NCI-H82 treated with DMSO at 0.1 percent for 48 hours (cell line): Measurements from ENCODE around the gene NT5DC1.
A peak's percentile ranks its signal among the peaks of the same experiment; 100 is the strongest.

ENCODE experiments used
- DNase-seq: peaks from one replicate; lab custom pipeline; 2025; ENCODE audit not compliant: unreplicated experiment; lab: John Stamatoyannopoulos, UW

The NT5DC1 gene

DNA sequence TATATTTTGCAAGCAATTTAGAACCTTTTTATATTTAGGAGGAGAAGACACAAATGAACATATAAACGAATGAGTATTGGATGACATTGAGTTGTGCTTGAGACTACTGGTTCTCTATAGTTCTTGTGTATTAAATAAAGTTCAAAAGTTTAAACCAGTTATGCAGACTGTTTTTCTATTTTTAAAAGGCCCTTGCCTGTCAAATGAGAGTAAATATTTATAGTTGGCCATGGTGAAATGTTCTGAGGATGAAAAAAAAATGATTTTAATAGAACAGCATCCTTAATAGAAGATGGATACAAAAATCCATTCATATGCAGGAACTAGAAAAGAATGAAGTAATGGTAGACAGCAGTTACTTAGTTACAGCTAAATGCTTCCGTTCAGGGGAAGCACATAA lies 88.8 kb downstream of the NT5DC1 start:
- no peak for DNase-seq

GRCh38 chr6:116190550-116190949 lies 89.9 kb downstream of the NT5DC1 start:
- DNase-seq, result no peak

DNA sequence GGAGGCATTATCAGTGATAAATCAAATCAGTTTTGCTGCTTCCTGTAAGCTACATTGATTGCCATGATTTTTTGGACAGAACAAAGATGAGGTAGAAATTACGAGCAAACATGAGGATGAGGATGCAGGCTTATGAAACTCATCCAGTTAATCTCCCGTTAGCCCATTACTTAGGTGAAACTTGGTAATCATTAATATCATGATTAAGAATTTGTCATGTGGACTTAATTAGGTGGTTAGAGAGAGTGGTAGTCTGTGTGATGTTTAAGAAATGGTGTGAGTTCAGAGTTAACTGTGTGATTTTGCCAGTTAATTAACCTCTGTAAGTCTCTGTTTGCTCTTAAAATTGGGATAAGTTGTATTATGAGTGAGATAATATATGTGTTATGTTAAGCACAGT lies 91.2 kb downstream of the NT5DC1 start:
- DNase-seq, result no peak

DNA sequence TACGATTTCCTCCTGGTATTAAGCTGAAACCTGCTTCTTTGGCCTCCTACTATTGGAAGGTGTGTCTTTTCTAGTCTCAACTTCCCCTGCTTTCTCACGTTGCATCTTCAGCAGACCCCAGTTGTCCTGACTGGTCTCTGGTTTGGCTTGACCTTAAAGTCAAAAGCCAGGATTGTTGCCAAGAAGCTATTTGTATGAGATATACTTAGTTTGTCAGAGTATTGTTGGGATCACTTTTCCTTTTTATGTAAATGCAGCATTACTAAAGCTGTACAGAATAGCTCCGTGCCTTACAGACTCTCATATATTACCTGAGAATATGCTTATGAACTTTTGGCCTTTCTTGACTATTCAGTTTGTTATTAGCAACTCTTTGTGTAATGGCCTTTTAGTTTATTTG lies 92.1 kb downstream of the NT5DC1 start:
- no peak for DNase-seq

GRCh38 chr6:116196841-116197240 lies 96.2 kb downstream of the NT5DC1 start:
- no peak for DNase-seq

- no peak for DNase-seq
These were observed 100.1 kb downstream of the NT5DC1 start for GRCh38 chr6:116200619-116201249.

DNA sequence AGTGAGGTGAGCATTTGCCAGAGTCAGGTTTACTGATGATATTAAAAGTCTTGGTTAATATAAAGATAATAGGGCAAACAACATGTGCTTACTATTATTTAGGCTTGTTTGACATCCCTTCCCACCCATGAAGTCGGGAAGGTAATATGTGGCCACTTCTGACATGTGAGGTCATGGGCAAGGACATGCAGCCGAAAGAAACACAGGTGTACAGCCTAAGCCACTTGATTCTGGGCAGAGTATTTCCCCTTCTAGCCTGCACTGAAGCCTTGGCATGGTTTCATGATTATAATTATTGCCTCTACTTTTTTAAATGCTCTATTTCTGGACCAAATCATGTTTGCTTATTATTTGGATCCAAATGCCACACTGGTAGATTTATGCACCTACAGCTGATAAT lies 100.9 kb downstream of the NT5DC1 start:
- no peak for DNase-seq

DNA sequence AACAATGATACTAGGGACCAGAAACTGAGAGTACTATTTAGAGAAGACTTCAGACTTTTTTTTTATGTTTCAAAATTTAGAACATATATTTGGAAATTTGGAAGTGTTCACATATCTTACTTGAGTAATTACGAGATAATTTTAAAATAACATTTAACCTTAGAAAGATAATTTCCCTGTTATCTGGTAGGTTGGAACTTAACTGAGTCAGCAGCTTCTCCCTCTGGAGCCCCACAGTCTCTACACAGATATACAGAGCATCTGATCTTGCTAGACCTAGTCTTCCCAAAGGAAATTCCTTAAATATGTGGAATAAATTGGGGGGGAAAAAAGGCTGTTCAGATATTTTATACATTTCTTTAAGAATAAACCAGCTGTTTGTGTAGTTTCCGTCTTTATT lies 104.6 kb downstream of the NT5DC1 start:
- DNase-seq, result no peak

- DNase-seq, result no peak
These were observed 105.7 kb downstream of the NT5DC1 start for GRCh38 chr6:116206231-116206903.

- DNase-seq, result no peak
These were observed 107.6 kb downstream of the NT5DC1 start for GRCh38 chr6:116208056-116208785.

DNA sequence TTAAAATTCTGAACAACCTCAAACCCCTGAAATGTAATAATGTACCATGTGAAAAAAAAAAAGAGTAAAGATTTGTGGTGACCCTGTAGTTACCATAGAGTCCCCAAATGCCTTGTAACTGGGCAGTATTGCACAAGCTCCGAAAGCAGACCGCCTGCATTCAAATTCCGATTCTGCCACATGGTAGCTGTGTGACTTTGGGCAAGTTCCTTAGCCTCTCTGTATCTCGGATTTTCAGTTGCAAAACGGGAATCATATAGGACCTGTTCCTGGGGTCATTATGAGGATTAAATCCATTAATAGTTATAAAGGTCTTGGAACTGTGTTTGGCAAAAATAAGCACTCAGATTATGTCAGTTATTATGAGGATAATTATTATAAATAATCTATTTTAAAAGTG lies 109.7 kb downstream of the NT5DC1 start:
- no peak for DNase-seq

DNA sequence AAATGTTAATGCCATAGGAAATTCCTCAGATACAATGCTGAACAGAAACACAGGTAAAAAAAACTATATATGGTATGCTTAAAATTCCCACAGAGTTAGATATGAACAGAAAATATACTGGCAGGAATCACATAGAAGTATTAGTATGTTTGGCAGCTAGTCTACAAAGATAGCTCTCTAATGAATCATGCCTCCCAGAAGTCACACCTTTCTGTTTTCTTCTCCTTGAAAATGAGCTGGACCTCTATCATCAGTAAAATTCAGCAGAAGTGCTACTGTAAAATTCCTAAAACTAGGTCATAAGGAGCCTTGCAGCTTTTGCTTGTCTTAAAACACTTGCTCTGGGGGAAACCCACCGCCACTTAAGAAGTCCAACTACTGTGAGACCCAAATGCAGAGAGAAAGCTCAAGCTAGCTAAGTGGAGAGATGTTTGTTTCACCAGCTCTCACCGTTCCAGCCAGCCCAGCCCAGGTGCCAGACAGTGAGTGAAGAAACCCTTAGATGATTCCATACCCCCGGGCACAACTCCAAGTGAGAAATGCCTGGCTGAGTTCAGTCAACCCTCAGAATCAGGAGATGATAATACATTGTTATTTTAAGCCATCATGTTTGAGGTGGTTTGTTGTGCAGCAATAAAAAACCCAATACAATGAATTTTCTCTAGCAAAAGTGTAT lies 110.2 kb downstream of the NT5DC1 start:
- DNase-seq, result no peak

GRCh38 chr6:116214681-116215080 lies 114.0 kb downstream of the NT5DC1 start:
- no peak for DNase-seq

DNA sequence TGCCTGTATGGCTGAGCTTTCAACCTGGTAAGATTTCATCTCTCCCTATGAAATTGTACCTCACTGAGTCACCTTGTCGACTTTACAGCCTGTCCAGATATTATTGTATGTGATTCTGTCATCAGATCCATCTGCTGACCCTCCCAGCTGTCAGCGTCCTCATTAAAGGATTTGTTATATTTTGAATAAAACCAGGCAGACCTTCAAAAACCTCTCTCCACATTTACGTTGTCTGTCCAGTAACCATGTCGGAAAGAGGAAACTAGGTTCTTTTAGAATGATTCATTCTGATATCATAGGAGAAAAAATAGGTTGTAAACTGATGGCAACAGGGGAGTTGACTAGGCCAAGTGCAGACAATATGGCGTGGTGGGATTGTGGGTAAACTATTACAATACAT lies 114.8 kb downstream of the NT5DC1 start:
- DNase-seq, result no peak

GRCh38 chr6:116217069-116217468 lies 116.4 kb downstream of the NT5DC1 start:
- peak; percentile 27 for DNase-seq

- no peak for DNase-seq
These were observed 117.5 kb downstream of the NT5DC1 start for GRCh38 chr6:116218172-116218633.

GRCh38 chr6:116218866-116219265 lies 118.2 kb downstream of the NT5DC1 start:
- DNase-seq, result no peak

GRCh38 chr6:116221067-116221466 lies 120.4 kb downstream of the NT5DC1 start:
- no peak for DNase-seq

DNA sequence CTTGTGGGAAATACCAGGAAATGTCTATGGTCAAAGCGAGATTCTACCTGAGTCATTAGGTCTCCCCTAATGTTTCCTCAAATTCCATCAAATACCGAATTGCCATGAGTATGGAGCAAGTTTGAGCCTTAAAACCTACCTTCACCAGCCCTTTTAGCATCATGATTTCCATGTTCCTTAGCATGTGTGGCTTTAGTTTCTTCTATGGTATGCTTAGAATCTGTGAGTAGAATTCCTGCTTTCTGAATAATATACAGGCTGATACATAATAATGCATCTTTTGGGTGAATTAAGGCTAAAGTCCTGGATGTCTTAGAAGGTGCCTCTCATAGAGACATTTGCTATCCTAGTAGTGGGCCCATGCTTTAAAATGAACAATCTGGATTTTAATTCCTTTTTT lies 121.3 kb downstream of the NT5DC1 start:
- no peak for DNase-seq

DNA sequence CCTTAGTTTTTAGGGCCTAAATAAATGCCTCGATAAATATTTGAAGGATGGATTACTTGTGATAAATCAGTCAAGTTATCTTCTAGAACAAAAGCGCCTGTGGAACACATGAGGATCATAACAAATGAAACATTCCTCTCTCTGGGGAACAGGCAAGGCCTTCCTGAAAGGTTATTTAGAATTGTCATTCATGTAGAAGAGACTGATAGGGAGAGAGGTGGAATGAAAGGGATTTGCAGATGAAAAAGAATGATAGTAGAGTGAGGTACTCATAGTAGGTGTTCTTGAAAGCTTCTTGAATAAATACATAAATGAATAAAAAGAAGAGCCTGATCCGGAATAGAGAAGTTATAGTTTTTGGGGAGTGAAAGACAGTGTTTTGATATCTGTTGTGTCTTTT lies 122.7 kb downstream of the NT5DC1 start:
- DNase-seq, result no peak

DNA sequence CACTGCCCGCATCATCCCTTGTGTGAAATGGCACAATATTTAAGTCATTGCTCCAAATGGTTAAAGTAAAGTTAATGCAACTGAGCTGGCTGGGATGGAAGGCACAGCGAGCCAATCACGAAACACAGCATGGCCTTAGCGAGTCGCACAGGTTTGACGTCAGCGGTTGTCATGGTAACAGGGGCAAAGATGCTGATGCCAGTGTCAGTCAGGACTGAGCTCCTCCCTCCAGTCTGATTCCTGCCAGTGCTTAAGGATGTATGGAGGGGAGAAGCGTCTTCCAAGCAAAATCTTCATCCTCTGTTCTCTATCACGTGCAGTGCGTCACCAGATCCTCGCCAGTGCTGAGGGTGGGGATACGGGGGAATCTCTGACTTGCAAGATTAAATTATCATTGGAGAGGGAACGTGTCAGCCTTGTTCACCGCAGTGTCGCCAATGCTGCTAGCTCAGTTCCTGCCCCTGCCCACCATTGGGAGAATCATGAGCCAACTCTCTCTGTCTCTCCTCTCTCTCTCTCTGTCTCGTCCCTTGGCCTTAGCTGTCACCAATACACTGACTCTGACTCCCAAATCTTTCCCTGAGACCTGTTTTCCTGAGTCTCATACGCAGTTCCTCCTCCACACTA lies 128.7 kb downstream of the NT5DC1 start:
- peak; percentile 16 for DNase-seq
